GM23338 (cell line): Measurements from ENCODE around the gene ZNF592. TPM values are rescaled to one million over a fixed set of nuclear protein-coding genes. Genes with fewer than 3 reads are reported as not detected.

Experiments
- ATAC-seq: fragments of 200-7000 bp; cut with Tn5 transposase; 3 replicates; pipeline ENCODE4 v1.9.1; 2020
- DNase-seq: peaks from one replicate; pipeline ENCODE4 v3.0.0-alpha.2; 2015; ENCODE audit warnings: low spot score
- H2AFZ ChIP-seq: fragments of 200-600 bp; sonication (generic); 2 replicates; pipeline ENCODE4 v1.8.0; 2016; ENCODE audit warnings: antibody characterized with exemption, mild to moderate bottlenecking, moderate library complexity
- H3F3A ChIP-seq: fragments of 200-600 bp; sonication (generic); replicated peaks from 2 replicates; pipeline ENCODE4 v1.8.0; 2017; ENCODE audit warnings: antibody characterized with exemption, mixed run types, low read depth
- H3K27ac ChIP-seq: fragments of 200-600 bp; sonication (generic); 2 replicates; pipeline ENCODE4 v1.6.1; 2016; ENCODE audit warnings: low read depth
- H3K27me3 ChIP-seq: fragments of 200-600 bp; sonication (generic); 2 replicates; pipeline ENCODE4 v1.8.0; 2016; ENCODE audit warnings: mild to moderate bottlenecking, mixed run types, moderate library complexity; ENCODE audit not compliant: insufficient read depth
- H3K36me3 ChIP-seq: fragments of 200-600 bp; sonication (generic); 2 replicates; pipeline ENCODE4 v1.8.0; 2016; ENCODE audit warnings: mild to moderate bottlenecking; ENCODE audit not compliant: insufficient read depth
- H3K4me1 ChIP-seq: fragments of 200-600 bp; sonication (generic); 2 replicates; pipeline ENCODE4 v1.8.0; 2016; ENCODE audit warnings: mild to moderate bottlenecking, moderate library complexity; ENCODE audit not compliant: insufficient read depth
- H3K4me2 ChIP-seq: fragments of 200-600 bp; sonication (generic); 2 replicates; pipeline ENCODE4 v1.7.1; 2017; ENCODE audit warnings: mixed run types
- H3K4me3 ChIP-seq: fragments of 200-600 bp; sonication (generic); 2 replicates; pipeline ENCODE4 v1.6.1; 2016; ENCODE audit warnings: mixed run types
- H3K79me2 ChIP-seq: fragments of 200-600 bp; sonication (generic); replicated peaks from 2 replicates; pipeline ENCODE4 v1.8.0; 2017; ENCODE audit warnings: mild to moderate bottlenecking; ENCODE audit not compliant: insufficient read depth
- H3K9me2 ChIP-seq: fragments of 200-600 bp; sonication (generic); 2 replicates; pipeline ENCODE4 v1.8.0; 2017; ENCODE audit not compliant: insufficient read depth
- H4K20me1 ChIP-seq: fragments of 200-600 bp; sonication (generic); replicated peaks from 2 replicates; pipeline ENCODE4 v1.8.0; 2017; ENCODE audit warnings: mild to moderate bottlenecking; ENCODE audit not compliant: insufficient read depth
- H3K27ac Mint-ChIP-seq: 2 replicates; pipeline ENCODE4 v1.8.0; 2020; ENCODE audit warnings: inconsistent platforms, mild to moderate bottlenecking, moderate library complexity, mixed read lengths
- H3K27me3 Mint-ChIP-seq: 3 replicates; pipeline ENCODE4 v1.8.0; 2022; ENCODE audit warnings: low read depth, mild to moderate bottlenecking, moderate library complexity, mixed read lengths, inconsistent platforms; ENCODE audit not compliant: insufficient read depth, poor library complexity
- H3K36me3 Mint-ChIP-seq: 3 replicates; pipeline ENCODE4 v1.8.0; 2021; ENCODE audit warnings: low read depth, mild to moderate bottlenecking, inconsistent platforms, moderate library complexity, mixed read lengths
- H3K4me1 Mint-ChIP-seq: 3 replicates; pipeline ENCODE4 v1.8.0; 2020; ENCODE audit warnings: mild to moderate bottlenecking, inconsistent platforms, mixed read lengths
- H3K4me3 Mint-ChIP-seq: 3 replicates; pipeline ENCODE4 v1.8.0; 2021; ENCODE audit warnings: moderate library complexity, mild to moderate bottlenecking, inconsistent platforms, mixed read lengths
- H3K9me3 Mint-ChIP-seq: 3 replicates; pipeline ENCODE4 v1.8.0; 2020; ENCODE audit warnings: moderate library complexity, mild to moderate bottlenecking, inconsistent platforms, mixed read lengths
- CREB1 ChIP-seq: fragments of 250-450 bp; sonication (Bioruptor Pico); IDR thresholded peaks from 2 replicates; pipeline ENCODE4 v1.5.0; 2020; ENCODE audit warnings: low read depth, mild to moderate bottlenecking, moderate library complexity
- CTCF ChIP-seq, 2 experiments: fragments of 200-600 bp in 1 of 2; sonication (generic) in 1 of 2; conservative IDR thresholded peaks; 2 replicates each; pipeline versions ENCODE4 v1.5.1 to v1.6.1; 2016 to 2017; ENCODE audit warnings: antibody characterized with exemption in 2 of 2, low read depth in 2 of 2, mild to moderate bottlenecking in 2 of 2, moderate library complexity in 1 of 2
- ETS1 ChIP-seq: IDR thresholded peaks from 2 replicates; pipeline ENCODE4 v1.6.1; 2016; ENCODE audit warnings: antibody characterized with exemption
- REST ChIP-seq: IDR thresholded peaks from one replicate; pipeline ENCODE4 v1.6.1; 2018; ENCODE audit warnings: antibody characterized with exemption; ENCODE audit not compliant: unreplicated experiment
- STAT1 ChIP-seq: IDR thresholded peaks from one replicate; pipeline ENCODE4 v1.6.1; 2016; ENCODE audit warnings: antibody characterized with exemption; ENCODE audit not compliant: unreplicated experiment
- ZNF114 ChIP-seq: fragments of 250-450 bp; sonication (Bioruptor Pico); IDR thresholded peaks from 2 replicates; pipeline ENCODE4 v1.5.0; 2020; ENCODE audit warnings: mild to moderate bottlenecking, moderate library complexity
- polyA plus RNA-seq: library from polyadenylated mRNA; unstranded; fragments of >200 nt; fragmentation: Nextera tagmentation; extraction: Ambion mirVana; gene quantifications from 2 replicates; pipeline ENCODE4 v1.2.1, GENCODE V29; 2016
- total RNA-seq: library from RNA; depleted of rRNA; stranded (reverse); fragments of >200 nt; shearing (Covaris generic); gene quantifications from 2 replicates; pipeline ENCODE4 v1.2.3, GENCODE V29; 2014

The ZNF592 gene
- total and polyA plus RNA-seq, 2 experiments from 2014 or later = 4.4 to 21.4 TPM

GRCh38 chr15:84824260-84825007, 76.0 kb downstream of the ZNF592 start:
- TF ChIP-seq STAT1 = no peak

GRCh38 chr15:84826369-84826823, 78.0 kb downstream of the ZNF592 start:
- Histone ChIP-seq H3K27ac (no peak overlapping the region), H4K20me1 (0 out of 2 replicates have a peak, but pooled peaks cover 3% of the 10 kb centered on the region), H3K4me3 (no peak overlapping the region), H3K4me2 (no peak overlapping the region), H2AFZ (no peak overlapping the region), H3K79me2 (no peaks in the 10 kb centered on the region), H3K36me3 (peaks cover 10% of the 10 kb centered on the region; the same call in 1 of the 2 replicates), H3K4me1 (peaks cover 5% of the 10 kb centered on the region; the same call in 1 of the 2 replicates), H3F3A (no peaks in the 10 kb centered on the region), H3K27me3 (no peaks in the 10 kb centered on the region), H3K9me2 (no peaks in the 10 kb centered on the region)
- Mint-ChIP-seq H3K36me3 (peaks cover 6% of the 10 kb centered on the region; the same call in 2 of the 3 replicates), H3K9me3 (no peaks in the 10 kb centered on the region), H3K27ac (no peak overlapping the region), H3K4me3 (no peak overlapping the region), H3K4me1 (peaks cover 32% of the 10 kb centered on the region), H3K27me3 (peaks cover 2% of the 10 kb centered on the region)
- TF ChIP-seq CTCF (conservative IDR thresholded peaks at IDR 0.05; ENCODE audit: low read depth in 2 of 2) = peak; percentile 87 to 94
- TF ChIP-seq CREB1 (CRISPR knock-in tag) = no peak
- no peak for TF ChIP-seq ETS1
- DNase-seq = peak; percentile 85
- ATAC-seq = peak; percentile 93

More at GRCh38 chr15:84824260-84825007, 76.0 kb downstream of the ZNF592 start:
- Histone ChIP-seq H3F3A (no peaks in the 10 kb centered on the region), H3K27me3 (no peaks in the 10 kb centered on the region), H3K27ac (no peak overlapping the region), H3K4me3 (no peak overlapping the region), H3K36me3 (peaks cover 10% of the 10 kb centered on the region; the same call in 1 of the 2 replicates), H3K79me2 (peaks cover 12% of the 10 kb centered on the region), H3K4me2 (no peak overlapping the region), H3K4me1 (peaks cover 8% of the 10 kb centered on the region), H2AFZ (no peak overlapping the region), H3K9me2 (no peaks in the 10 kb centered on the region), H4K20me1 (peaks cover 3% of the 10 kb centered on the region)
- no peaks in the 10 kb centered on the region for H3K9me3 Mint-ChIP-seq
- peaks cover 38% of the 10 kb centered on the region for H3K4me1 Mint-ChIP-seq
- H3K4me3 Mint-ChIP-seq = no peak overlapping the region
- peaks cover 2% of the 10 kb centered on the region for H3K27me3 Mint-ChIP-seq
- ATAC-seq (no peak), DNase-seq (no peak)
- peaks cover 9% of the 10 kb centered on the region for H3K36me3 Mint-ChIP-seq
- no peak overlapping the region for H3K27ac Mint-ChIP-seq

DNA sequence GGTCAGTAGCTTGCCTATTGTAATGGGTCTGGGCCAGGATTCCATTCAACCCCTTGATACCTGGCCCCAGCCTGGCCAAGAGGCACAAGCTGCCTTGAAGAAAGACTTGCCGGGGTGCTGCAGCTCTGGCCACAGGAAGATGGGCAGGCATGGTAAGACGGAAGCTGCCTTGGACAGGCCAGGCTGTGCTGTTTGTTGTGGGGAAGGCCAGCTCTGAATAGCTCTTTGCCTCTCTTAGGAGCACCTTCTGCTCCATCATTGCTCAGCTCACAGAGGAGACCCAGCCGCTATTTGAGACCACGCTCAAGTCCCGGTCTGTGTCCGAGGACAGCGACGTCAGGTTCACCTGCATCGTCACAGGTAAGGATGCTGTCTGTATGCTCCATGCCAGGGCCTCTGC, 78.9 kb downstream of the ZNF592 start:
- Mint-ChIP-seq H3K9me3 (no peaks in the 10 kb centered on the region), H3K27me3 (no peaks in the 10 kb centered on the region), H3K4me3 (no peak overlapping the region), H3K36me3 (no peaks in the 10 kb centered on the region), H3K27ac (no peak overlapping the region), H3K4me1 (peaks cover 24% of the 10 kb centered on the region)
- H3K4me2 ChIP-seq = no peak overlapping the region
- ATAC-seq (no peak), DNase-seq (no peak)
- H2AFZ ChIP-seq = no peak overlapping the region
- no peak overlapping the region for H3K27ac ChIP-seq
- peaks cover 10% of the 10 kb centered on the region; the same call in 1 of the 2 replicates for H3K36me3 ChIP-seq
- peaks cover 5% of the 10 kb centered on the region; the same call in 1 of the 2 replicates for H3K4me1 ChIP-seq
- no peaks in the 10 kb centered on the region for H3K27me3 ChIP-seq
- H3F3A ChIP-seq = no peaks in the 10 kb centered on the region
- H3K4me3 ChIP-seq = no peak overlapping the region
- H4K20me1 ChIP-seq = 0 out of 2 replicates have a peak, but pooled peaks cover 3% of the 10 kb centered on the region
- no peaks in the 10 kb centered on the region for H3K9me2 ChIP-seq
- no peaks in the 10 kb centered on the region for H3K79me2 ChIP-seq
- TF ChIP-seq ZNF114 (no peak), REST (no peak)
